Stimulated activated CD4-positive, alpha-beta T cell treated with anti-CD3 and anti-CD28 coated beads, Interleukin-15, amount 100 ng/mL, for 48 hours (primary cell): ENCODE data around the gene ST6GALNAC3.

Experiments
- DNase-seq, 2 donors: peaks; one replicate each; pipeline ENCODE4 v3.0.0-alpha.2; 2020; ENCODE audit warnings: low read depth in 2 of 2

ST6GALNAC3 gene

DNA sequence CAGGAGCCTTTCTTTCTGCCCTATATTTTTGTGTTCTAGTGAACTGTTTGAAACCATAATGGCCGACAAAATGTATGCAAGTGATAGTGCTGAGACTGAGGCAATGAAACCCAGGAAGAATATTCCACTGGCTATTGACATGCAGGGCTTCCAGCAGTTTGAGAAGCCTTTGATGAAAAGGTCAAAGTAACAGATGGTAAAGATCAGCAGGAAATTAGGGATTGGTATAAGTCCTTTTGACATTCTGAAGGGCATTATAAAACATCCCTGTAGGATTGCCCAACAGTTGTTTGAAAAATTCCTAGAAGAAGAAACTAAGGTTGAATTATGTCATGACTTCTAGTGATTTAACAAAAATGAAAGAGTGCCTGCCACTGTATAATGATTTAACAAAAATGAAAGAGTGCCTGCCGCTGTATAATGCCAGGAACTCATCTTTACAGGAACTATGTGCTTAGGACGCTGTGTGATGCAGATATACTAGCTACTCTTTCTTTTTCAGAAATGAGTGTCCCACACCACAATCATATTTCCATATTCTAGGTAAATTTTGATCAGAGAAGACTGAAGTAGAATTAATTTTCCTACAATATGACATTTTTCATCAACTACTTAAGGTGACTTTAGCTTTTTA lies 508.8 kb downstream of the ST6GALNAC3 start:
- DNase-seq: no peak

DNA sequence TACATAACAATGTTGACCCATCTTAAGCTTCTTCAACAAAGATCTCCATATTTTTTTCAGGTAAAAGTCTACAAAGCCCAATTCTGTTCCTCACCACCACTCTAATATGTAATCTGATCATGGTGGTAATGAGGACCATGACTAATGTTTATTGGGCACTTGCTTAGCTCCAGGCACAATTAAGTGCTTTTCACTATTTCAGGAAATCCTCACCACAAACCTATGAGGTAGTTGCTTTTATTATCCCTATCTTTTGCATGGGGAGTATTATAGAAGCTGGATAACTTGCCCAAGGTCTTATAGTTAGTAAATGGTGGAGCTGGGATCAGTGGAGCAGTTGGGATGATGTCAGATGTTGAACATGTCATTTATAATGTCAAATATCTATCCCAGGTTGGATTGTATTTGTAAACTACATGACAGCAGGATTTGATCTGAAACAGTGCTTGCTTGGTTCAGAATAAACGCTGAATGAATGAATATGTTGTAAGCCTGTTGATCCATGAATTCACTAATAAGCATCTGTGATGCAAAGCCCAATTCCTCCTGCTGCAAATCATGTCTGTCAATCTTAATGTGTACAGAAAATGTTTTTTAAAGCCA lies 509.4 kb downstream of the ST6GALNAC3 start:
- no peak for DNase-seq

DNA sequence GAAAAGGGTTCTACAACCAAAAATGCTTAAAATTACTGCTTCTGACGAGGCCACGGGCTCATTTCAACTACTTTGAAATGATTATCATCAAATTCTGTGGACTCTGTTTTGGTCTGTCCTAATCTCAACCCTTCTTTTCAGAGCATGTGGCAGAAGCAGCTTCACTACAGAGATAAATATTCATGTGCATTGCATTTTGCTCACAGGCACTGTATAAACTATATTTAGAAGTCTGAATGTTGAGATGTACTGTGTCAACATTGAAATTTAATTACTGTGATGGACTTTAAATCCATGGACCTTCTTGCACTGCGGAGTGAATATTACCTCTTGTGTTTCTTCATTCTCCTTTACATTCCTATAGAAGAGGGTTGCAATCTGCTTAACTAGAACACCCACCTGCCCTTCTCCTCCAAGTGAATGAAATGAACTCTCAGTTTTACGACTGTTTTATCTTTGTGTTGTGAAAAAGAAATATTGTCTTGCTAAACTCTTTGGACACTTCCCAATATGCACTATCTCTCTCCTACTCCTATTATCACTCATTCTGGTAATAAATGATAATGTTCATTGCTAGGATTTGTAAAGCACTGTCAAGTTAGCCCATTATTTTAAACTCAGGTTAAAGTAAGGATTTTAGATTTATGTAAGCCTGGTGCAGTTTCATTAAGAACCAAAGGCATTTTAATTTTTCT lies 511.6 kb downstream of the ST6GALNAC3 start:
- no peak for DNase-seq

DNA sequence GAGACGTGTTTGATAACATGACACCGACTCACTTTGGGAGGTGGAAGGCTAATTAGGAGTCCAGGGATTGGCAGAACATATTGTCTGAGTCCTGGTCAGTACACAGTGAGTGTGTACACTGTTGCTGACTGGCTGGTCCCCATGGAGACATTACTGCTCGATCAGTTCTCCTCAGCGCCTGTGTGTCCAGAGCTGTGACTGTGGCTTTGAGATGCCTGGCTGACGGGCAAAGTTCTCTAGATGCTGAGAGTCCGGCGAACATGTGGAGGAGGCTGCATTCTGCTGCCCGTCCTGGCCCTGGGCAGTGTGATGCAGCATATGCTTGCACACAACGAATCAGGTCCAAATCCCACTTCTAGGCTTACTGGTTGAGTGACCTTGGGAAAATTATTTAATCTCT lies 512.7 kb downstream of the ST6GALNAC3 start:
- no peak for DNase-seq

DNA sequence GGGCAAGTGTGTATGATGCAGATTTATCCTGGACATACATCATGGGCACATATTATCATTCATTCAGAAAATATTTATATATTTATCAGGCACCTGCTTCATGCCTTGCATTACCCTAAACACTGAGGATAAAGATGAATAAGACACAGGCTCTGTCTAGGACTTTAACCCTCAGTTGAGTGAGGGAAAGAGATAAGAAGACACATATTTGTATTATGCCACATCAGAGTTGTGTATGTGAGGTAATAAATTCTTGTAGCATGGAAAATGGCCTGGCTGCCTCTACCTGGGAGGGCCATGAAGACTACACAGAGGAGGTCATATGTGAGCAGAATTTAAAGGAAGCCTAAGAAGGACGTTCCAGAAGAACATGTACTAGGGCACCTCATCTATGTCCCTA lies 516.9 kb downstream of the ST6GALNAC3 start:
- no peak for DNase-seq

DNA sequence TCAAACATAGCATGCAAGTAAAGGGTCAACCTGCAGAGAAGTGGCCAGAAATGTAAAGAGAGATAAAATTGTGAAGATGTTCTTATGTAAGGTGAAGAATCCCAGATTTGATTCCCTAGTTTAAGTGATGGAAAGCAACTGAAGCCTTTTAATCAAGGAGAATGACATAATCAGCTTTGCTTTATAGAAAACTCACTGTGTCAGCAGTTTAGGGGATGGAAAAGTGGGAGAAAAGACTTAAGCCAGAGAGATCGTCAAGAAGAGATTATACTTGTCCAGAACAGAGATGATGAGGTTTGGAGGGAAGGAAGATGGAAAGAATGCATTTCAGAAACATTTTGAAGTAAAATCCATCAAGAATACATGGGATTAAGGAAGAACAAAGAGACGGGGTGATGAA lies 517.4 kb downstream of the ST6GALNAC3 start:
- DNase-seq: no peak

DNA sequence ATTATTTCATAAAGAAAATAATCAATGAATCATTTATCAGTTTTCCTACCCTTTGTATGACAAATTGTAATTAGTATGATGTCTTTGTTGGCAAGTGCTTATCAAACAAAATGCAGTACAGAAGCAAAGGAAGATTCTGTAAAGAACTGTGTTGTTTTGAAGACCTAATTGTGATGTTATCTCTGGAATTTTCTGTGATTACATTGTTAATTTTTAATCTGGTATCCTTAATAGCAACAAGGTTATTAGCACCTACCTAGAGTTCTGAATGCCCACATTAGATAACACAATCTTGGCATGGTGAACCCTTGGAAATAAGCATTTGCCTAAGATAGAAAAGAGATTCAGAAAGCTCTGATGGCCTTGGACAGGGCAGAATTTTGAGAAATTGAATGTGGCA lies 518.6 kb downstream of the ST6GALNAC3 start:
- DNase-seq: no peak

DNA sequence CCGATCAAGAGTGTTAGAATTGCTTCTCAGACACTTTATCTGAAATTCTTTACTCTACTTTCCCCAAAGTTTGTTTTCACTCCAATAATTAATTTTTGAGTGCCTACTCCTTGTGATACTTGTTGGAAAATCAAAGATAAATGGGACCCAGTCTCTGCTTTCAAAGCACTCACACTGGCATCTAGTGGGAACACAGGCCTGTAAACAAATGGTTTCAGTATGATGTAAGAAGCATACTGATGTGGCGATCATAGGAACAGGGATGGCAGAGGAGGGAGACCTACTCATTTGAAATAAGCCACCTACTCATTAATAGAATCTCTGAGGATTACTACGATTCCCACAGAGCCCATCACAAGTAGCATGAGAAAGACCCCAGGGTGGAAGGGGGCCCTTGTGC lies 519.1 kb downstream of the ST6GALNAC3 start:
- DNase-seq: no peak

DNA sequence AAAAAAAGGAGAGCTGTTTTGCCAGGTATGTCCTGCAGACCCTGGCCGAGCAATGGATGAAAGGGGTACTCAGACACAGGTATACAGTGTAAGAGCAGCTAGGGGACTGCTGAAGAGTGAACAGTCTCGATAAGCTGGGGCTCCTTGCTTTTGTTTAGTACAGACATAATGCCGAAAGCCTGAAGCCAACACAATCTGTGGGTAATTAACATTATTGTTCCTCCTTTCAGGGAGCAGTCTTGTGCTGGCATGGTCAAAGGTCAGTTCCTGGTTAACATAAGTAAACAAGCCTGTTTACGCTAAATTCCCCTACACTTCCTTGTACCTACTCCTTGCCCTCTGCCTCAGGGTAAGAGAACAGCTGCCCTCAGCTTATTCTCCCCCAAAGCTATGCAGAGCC lies 520.5 kb downstream of the ST6GALNAC3 start:
- no peak for DNase-seq

DNA sequence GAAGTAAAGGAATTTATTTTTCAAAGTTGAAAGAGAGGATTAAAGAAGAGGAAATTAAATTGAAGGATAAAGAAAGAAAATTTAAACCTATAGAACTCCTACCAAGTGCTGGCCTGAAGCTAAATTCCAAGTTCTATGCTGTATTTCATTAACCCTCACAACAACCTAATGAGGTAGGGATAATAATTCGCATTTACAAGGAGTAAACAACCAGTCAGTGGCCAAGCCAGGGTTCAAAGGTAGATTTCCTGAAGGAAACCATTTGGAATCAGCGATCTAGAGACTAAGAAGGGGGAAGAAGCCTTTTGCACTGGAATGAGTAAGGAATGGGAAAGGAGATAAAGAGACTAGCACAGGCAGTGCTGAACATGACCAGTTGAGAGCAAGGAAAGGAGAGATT lies 526.9 kb downstream of the ST6GALNAC3 start:
- no peak for DNase-seq

DNA sequence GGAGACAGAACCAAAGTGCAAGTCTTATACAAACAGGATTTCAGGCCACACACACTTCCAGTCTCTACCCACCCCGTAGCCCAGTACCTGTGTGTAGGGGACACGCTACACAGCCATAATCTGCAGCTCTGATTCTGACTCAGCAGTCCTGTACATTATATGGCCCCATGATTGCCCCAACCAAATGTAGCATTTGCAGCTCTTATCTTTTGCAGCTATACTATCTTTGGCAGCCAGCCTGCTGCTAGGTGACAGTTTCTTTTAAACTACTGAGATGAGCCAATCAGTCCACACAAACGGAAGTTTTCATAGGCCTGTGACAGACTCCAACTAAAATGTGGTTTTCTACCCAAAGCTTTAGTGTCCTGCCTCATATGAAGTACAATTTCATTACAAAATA lies 533.2 kb downstream of the ST6GALNAC3 start:
- no peak for DNase-seq

DNA sequence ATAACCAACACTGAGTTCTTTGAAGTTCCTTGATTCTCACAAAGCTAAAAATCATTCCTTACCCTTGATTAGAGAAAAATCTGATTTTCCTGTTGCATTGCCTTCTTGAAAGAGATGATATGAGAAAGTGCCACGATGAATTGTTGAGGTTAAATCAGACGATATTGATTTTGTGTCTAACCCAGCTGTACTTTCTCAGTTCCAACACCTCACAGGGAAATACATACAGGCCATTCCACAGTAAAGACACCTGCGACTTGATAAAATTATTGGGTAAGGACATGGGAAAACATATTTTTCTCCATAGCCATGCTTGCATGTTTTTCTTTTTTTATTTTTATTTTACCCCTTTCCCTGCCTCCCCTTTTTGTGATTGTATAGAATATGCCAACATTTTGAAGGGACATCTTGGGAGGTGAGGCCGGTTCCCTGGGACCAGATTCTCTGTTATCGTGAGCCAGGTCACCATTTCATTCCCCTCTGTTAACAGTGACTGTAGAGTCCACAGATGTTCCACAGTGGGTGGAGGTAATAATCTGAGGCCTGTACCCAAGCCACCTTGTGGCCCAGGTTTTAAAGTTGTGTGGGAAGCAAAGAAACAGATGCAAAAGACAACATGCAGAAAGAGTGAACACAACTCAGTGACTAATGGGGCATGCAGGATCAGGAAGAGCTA lies 537.4 kb downstream of the ST6GALNAC3 start:
- no peak for DNase-seq

DNA sequence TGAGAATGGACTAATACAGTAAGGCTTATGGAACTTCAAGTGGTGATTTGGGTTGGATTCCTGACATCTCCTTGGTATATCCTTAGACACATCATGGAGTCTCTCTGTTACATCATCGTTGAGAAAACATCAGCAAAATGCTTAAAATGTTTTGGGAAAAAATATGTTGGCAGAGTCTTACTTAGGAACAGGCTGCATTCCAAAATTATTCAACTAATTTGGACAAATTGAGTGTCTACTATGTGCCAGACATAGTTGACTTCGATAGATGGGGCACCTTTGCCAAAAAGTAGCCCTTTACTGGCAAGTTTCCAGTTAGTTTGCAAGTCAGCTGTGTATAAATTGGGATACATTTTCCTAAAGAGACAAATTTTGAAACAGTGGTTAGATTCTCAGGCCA lies 539.3 kb downstream of the ST6GALNAC3 start:
- no peak for DNase-seq

DNA sequence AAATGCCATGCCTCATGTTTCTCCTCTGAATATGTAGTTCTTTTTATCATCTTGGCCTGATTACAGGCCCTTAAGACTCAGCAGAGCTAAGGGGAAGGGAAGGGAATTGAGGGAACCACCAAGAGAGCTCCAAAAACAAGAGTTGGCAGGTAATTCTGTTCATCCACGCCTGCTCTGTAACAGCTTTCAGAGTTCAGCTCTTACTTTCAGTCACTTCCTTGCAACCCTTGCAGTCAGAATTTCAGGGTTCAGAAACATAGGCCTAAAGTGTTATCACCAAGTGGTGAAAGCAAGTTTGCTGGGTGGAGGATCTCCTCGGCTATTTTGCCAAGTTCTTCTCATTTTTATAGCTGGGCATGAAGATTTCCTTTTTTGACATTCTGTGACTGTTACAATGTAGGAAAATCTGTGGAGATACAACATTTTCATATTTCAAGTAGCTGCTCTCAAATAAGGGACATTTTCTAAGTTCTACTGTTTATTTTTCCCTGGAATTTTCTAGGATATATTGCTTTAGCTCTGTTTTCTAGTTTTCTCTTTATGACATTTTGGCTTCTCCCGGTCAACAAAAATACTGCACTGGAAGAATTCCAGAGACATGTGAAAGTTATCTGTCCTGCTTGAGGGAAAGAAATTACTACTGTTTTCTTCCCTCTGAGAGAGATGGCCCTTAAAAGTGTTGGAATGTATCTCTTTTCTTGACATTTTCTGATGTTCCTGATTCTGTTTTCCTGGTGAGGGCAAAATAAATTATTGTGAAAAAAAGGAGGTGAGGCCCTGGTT lies 540.9 kb downstream of the ST6GALNAC3 start:
- no peak for DNase-seq

DNA sequence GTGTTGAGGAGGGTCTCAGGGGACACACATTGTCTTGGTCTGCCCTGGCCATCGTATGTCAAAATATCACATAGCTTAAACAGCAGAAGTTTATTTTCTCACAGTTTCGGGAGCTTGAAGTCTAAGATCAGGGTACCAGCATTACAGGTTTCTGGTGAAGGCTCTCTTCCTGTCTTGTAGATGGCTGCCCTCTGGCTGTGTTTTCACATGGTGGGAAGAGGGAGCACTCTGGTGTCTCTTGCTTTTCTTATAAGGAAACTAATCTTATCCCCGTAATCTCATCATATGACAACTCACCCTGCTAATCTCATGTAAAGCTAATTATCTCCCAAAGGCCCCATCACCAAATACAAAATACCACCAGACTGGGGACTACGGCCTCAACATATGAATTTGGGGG lies 545.8 kb downstream of the ST6GALNAC3 start:
- no peak for DNase-seq

DNA sequence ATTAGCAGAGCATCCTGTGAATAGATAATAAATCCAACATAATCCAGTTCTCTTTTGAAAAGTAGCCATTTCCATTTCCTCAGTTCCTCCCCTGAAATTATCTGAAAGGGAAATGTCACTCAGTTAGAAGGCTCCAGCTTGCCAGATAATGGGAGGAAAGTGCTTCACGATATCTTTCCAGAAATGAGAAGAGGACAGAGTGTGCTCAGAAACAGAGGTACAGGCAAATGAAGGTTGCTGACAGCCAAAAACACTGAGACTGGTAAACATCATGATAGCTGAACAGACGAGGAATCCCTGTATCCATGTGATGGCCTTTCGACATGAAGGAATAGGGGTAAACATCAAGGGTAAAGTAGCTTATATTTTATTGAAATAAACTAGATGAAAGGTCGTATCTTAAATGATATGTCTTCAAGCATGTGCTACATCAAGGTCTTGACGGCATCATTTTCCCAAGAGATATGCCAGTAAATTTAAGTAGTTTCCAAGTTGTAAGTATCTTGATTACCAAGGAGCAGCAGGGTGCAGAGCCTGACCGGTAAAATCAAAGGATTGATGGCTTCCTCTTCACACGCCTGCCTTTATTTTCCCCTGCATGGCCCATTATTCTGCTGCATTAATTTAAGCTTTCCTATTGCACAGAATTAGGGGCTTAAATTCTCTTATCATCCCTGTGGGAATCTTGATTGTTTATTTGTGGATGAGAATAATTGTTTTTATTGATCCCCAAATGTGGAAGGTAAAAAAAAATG lies 548.4 kb downstream of the ST6GALNAC3 start:
- no peak for DNase-seq

DNA sequence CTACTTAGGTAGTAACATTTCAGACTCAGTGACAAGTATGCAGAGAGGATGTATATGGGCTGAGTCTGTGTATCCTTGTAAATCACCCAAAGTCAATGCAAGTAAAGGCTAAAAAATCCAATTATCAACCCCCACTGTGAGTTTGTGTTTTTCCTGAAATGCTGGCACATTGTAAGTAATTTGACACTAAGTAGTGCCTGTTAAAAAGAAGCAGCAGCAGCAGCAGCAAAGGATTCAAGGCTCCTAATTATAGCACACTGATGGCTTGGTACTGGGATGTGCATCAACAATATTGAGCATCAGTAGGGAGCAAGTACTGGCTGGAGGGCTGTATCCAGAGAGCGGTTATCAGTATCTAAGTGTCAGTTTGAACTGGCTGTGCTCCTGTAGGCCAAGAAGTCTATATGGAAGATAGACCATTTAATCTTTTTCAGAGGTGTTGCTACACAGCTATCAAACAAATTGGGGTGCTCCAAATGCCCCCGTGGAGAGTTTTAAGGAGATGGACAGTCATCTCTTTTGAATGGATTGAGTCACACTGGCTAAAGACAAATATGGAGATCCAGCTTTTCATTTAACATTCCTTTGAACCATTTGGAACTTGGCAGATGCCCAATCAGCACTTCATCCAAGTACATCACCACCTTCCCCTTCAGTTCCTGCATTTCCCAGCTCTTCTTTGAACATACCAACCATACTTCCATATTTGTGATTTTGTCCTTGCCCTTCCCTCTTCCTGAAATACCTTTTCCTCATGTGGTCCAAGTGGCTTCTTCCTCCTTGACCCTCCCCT lies 551.5 kb downstream of the ST6GALNAC3 start:
- no peak for DNase-seq

DNA sequence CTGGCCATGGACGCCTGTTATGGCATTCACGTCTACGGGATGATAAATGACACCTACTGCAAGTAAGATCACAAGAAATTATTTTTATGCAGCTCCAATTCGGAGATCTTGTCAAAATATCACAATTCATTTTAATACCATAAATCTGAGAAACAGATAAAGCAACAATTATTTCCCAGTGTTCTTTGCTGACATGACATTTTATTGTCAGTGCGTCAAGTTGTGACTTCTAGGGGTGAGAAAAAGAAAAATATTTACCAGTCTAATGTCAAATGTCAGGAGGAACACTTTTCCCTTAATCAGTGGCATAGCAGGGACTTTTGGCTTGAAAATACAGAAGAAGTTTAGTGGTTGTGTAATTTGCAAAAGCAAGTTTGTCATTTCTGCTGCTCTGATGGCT lies 553.0 kb downstream of the ST6GALNAC3 start:
- no peak for DNase-seq

DNA sequence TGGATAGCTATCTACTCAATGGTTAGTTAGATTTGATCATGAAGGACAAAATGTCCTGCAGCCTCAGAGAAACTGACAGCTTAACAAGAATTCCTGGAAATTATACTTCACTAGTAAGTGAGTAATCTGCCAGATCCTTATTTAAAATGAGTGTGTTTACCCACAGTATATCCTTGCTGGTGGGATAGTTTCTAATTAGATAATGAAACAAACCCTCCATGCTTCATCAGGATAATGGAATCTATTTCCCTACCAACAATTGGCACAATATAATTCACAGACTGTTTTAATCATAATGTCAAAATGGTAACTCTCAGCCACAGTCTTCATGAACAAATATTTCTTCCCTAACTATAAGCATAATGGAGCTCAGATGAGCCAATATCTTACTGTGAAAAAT lies 553.4 kb downstream of the ST6GALNAC3 start:
- no peak for DNase-seq

DNA sequence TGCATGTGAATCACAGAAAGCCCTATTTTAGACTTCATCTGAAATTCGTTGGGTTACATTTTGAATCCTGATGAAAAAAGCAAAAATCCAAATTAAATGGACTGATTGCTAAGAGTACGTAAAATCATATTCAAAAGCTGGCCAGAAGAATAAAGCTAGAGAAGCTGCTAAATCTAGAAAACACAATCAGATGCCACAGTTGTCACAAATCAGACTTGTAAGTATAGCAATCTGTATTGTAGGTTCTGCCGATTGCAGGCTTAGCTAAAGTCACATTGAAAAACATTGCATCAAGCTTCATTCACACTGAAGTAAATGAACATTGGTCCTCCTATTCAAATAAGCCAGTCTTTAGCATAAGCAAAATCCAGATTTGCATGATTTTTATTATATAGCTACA lies 557.6 kb downstream of the ST6GALNAC3 start:
- no peak for DNase-seq

DNA sequence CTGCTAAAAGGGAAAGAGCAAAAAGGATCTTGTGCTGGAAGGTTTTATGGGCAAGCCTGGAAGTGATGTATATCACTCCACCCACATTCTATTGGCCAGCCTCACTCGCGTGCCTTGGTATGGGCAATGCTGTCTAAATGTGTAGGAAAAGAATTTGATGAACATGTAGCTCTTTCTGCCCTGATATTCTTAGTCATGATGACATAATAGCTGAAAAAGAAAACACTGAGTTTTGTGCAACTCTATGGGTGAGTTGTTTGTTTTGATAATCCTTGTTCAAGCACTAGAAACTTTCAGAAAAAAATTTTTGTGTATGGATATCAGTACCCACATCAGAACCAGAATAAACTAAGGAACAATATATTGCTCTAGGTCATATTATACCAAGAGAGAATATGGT lies 561.2 kb downstream of the ST6GALNAC3 start:
- DNase-seq: no peak
